Type B pancreatic cell (in vitro differentiated cells): ENCODE results near the gene LAMTOR1. TPM values are rescaled to one million over a fixed set of nuclear protein-coding genes. Genes with fewer than 3 reads are reported as not detected.

ENCODE experiments used
- DNase-seq: peaks from one replicate; pipeline ENCODE4 v3.0.0; 2021; ENCODE audit warnings: mixed read lengths; ENCODE audit not compliant: unreplicated experiment; ENCODE audit errors: extremely low spot score
- H3K27ac Mint-ChIP-seq: 2 replicates; pipeline ENCODE4 v1.8.0; 2021; ENCODE audit warnings: mild to moderate bottlenecking, mixed read lengths
- H3K27me3 Mint-ChIP-seq: 2 replicates; pipeline ENCODE4 v1.8.0; 2021; ENCODE audit warnings: mixed read lengths
- H3K36me3 Mint-ChIP-seq: 2 replicates; pipeline ENCODE4 v1.8.0; 2021; ENCODE audit warnings: mixed read lengths
- H3K4me1 Mint-ChIP-seq: one replicate; pipeline ENCODE4 v1.8.0; 2021; ENCODE audit warnings: mixed read lengths; ENCODE audit not compliant: unreplicated experiment
- H3K4me3 Mint-ChIP-seq: 2 replicates; pipeline ENCODE4 v1.8.0; 2021; ENCODE audit warnings: mild to moderate bottlenecking, mixed read lengths
- H3K9me3 Mint-ChIP-seq: 2 replicates; pipeline ENCODE4 v1.8.0; 2021; ENCODE audit warnings: mixed read lengths
- microRNA-seq: library from miRNA; unstranded; fragments of <30 nt; microRNA quantifications from one replicate; pipeline ENCODE4, GENCODE V29; 2020
- total RNA-seq: library from RNA; stranded (reverse); gene quantifications from 2 replicates; pipeline ENCODE4 v1.2.1, GENCODE V29; 2021; ENCODE audit warnings: low replicate concordance
- TF ChIP-seq, protein P1 (sequence below): fragments of 200-600 bp; sonication (generic); conservative IDR thresholded peaks from 2 replicates; pipeline ENCODE4 v1.5.0; 2021; ENCODE audit warnings: antibody characterized with exemption, mild to moderate bottlenecking

LAMTOR1 gene
- total RNA-seq, 1 donor from 2014 or later = 73.0 TPM

DNA sequence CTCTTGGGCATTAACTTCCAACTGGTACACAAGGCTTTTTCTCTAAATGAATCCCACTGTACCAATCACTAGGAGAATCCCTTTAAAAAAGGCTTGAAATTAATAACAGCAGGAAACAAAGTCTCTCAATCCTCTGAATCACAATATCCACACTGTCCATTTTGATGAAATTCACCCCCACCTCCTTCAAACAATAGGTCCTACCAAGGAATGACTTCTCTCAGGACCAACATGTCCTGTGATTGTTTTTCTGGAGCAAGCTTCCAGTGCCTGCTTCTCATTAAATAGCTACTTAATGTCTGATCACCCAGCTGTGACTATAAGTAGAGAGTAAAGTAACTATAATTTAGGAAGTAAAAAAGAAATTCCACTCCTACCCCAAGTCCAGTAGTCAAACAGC, 35.8 kb downstream of the LAMTOR1 start:
- Mint-ChIP-seq H3K4me1 (peaks cover 38% of the 10 kb centered on the region), H3K27ac (no peak overlapping the region), H3K27me3 (no peaks in the 10 kb centered on the region)

DNA sequence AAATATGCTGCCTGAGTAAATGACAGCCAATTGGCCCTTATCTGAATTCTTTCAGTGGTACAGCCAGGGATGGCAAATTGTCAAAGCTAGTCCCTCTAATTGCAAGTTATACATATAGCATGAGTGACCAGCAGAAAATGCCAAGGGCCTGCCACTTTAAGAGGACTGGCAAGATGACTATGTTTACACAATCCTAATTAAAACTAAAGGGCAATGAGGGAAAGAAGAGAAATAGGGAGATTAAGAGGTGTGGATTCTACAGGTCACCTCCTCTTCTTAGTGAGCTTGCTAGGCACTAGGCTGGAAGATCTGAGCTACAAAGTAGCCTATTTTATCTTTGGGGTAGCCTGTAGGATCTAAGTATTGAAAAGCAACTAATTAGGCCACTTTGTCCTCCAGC, 36.2 kb downstream of the LAMTOR1 start:
- Mint-ChIP-seq H3K27me3 (no peaks in the 10 kb centered on the region), H3K9me3 (no peaks in the 10 kb centered on the region), H3K4me3 (no peak overlapping the region), H3K4me1 (peaks cover 34% of the 10 kb centered on the region), H3K27ac (no peak overlapping the region), H3K36me3 (peaks cover 16% of the 10 kb centered on the region)
- TF ChIP-seq, protein P1, sequence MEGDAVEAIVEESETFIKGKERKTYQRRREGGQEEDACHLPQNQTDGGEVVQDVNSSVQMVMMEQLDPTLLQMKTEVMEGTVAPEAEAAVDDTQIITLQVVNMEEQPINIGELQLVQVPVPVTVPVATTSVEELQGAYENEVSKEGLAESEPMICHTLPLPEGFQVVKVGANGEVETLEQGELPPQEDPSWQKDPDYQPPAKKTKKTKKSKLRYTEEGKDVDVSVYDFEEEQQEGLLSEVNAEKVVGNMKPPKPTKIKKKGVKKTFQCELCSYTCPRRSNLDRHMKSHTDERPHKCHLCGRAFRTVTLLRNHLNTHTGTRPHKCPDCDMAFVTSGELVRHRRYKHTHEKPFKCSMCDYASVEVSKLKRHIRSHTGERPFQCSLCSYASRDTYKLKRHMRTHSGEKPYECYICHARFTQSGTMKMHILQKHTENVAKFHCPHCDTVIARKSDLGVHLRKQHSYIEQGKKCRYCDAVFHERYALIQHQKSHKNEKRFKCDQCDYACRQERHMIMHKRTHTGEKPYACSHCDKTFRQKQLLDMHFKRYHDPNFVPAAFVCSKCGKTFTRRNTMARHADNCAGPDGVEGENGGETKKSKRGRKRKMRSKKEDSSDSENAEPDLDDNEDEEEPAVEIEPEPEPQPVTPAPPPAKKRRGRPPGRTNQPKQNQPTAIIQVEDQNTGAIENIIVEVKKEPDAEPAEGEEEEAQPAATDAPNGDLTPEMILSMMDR = no peak
- no peak for DNase-seq

More for the DNA sequence above, 35.8 kb downstream of the LAMTOR1 start:
- no peak for DNase-seq
- Mint-ChIP-seq H3K36me3 (peaks cover 15% of the 10 kb centered on the region), H3K4me3 (no peak overlapping the region), H3K9me3 (no peaks in the 10 kb centered on the region)
- TF ChIP-seq, protein P1 = no peak

DNA sequence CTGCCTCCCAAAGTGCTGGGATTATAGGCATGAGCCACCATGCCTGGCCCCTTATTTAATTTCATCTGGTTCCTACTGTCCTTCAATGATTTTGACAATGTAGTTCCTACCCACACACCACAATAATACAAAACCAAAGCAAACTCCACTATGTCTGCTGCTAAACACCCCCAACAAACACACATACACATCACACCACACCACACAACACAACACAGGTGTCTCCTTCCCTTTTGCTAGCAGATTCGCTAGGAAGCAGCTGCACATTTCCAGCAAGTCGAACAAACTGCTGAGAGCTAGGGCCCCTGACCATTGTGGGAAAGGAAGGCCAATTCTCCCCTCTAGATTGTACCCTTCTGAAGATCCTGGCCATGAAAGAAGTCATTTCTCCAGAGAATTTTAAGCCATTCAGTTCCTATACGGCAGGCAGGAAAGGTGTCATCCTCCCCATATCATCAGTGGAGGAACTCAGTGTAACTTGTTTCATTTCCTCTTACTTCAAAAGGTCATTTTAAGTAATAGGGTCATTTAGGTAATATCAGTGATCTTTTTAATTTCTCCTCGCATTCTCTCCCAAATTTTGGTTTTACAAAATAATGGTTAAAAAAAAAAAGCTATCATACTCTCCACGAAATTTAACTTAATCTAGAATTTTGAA, 41.2 kb downstream of the LAMTOR1 start:
- peaks cover 14% of the 10 kb centered on the region for H3K36me3 Mint-ChIP-seq
- no peaks in the 10 kb centered on the region for H3K27me3 Mint-ChIP-seq
- H3K27ac Mint-ChIP-seq = no peak overlapping the region

DNA sequence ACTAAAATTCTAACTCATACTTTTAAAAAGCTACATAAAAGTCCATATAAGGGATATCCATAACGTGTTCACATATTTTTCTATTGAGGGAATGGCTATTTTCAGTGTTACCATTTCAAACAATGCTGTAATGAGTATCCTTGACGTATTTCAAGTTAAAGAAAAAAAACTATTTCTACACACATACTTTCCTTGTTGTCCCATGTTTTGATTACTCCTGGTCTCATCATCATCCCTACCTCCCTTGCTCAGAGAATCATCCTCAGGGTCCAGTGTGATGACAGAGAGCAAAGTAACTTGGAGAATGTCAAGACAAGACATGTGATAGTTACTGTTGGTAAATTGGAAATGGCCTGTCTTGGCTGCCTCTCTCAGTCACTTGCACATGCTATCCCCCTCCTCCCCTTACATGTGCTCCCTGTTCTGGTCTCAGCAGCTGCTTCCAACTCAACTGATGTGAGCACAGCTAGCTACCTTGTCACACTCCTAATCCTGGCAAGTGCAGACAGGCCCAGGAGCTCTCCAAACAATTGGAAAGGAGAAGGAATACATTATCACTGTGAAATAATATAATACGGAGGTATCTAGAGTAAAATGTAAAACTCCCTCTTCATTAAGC, 44.6 kb downstream of the LAMTOR1 start:
- DNase-seq = no peak
- Mint-ChIP-seq H3K9me3 (no peaks in the 10 kb centered on the region), H3K27ac (no peak overlapping the region), H3K4me1 (no peaks in the 10 kb centered on the region), H3K4me3 (no peak overlapping the region), H3K36me3 (peaks cover 9% of the 10 kb centered on the region), H3K27me3 (no peaks in the 10 kb centered on the region)
- TF ChIP-seq, protein P1 = no peak

More for the DNA sequence above, 41.2 kb downstream of the LAMTOR1 start:
- H3K4me3 Mint-ChIP-seq = no peak overlapping the region
- TF ChIP-seq, protein P1 = no peak
- peaks cover 6% of the 10 kb centered on the region for H3K4me1 Mint-ChIP-seq
- DNase-seq = no peak
- no peaks in the 10 kb centered on the region for H3K9me3 Mint-ChIP-seq

DNA sequence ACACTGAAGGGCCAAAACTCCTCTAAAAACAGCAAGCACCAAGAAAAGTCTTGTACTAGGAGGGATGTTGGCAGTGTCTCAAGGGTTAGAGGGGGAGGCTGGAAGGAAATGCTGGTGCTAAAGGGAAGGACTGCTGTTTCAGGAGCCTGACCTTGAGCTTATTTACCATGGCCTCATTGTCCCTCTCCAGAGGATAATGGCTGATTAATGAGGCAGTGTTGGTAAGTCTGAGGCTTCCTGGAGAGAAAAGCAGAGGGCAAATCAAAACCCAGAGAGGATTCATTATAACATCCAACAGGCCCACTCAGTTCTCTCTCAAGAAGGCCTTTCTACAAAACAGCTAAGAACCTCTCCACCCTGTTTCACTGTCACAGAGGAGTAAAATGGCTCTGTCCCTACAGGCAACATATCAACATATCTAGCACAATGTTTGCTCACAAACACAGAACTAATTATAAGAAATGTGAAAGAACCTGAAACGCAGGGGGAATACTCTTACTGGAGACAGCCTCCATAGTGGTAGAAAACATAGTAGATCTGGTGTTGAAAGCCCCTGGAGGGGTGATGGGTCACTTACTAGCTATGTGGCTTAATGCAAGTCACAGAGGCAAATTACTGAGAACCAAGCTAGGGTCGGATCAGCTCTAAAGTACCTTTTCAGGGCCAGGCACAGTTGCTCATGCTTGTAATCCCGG, 54.2 kb downstream of the LAMTOR1 start:
- Mint-ChIP-seq H3K4me3 (peak overlapping the region; percentile 64), H3K27me3 (no peaks in the 10 kb centered on the region), H3K4me1 (peaks cover 36% of the 10 kb centered on the region), H3K36me3 (peaks cover 5% of the 10 kb centered on the region), H3K9me3 (no peaks in the 10 kb centered on the region), H3K27ac (peak overlapping the region; percentile 90)
- TF ChIP-seq, protein P1 = no peak
- DNase-seq = no peak

Small RNA genes within 50 kb of the gene (microRNA-seq; reads per million reads assigned to microRNA genes)
- not detected for gene MIR3165

Other genes with a start within 250 kb of the LAMTOR1 start
- not detected in 2 replicates for gene DEFB131B, start 224.8 kb downstream of the LAMTOR1 start, total RNA-seq
- gene XNDC1N, start 174.7 kb downstream of the LAMTOR1 start, total RNA-seq = 9.7 and 15.6 TPM in 2 replicates
- 44.3 and 49.7 TPM in 2 replicates for gene RNF121, start 174.3 kb downstream of the LAMTOR1 start, total RNA-seq
- 10.6 and 15.7 TPM in 2 replicates for gene IL18BP, start 104.4 kb downstream of the LAMTOR1 start, total RNA-seq
- gene NUMA1, start 22.8 kb downstream of the LAMTOR1 start, total RNA-seq = 183 and 225 TPM in 2 replicates
- gene LRRC51, start 22.4 kb downstream of the LAMTOR1 start, total RNA-seq = 7.9 and 14.7 TPM in 2 replicates
- gene TOMT, start 2.6 kb upstream of the LAMTOR1 start, total RNA-seq = not detected in 2 replicates
- 45.5 and 47.9 TPM in 2 replicates for gene ANAPC15, start 9.4 kb upstream of the LAMTOR1 start, total RNA-seq
- gene FOLR3, start 32.4 kb upstream of the LAMTOR1 start, total RNA-seq = not detected in 2 replicates
- gene FOLR1, start 88.8 kb upstream of the LAMTOR1 start, total RNA-seq = 2.7 and 6.7 TPM in 2 replicates
- gene FOLR2, start 113.5 kb upstream of the LAMTOR1 start, total RNA-seq = not detected in 2 replicates
- gene INPPL1, start 121.5 kb upstream of the LAMTOR1 start, total RNA-seq = 179 and 231 TPM in 2 replicates
- gene PHOX2A, start 140.9 kb upstream of the LAMTOR1 start, total RNA-seq = 2.8 and 3.0 TPM in 2 replicates